HL-60 (cell line): ENCODE results near the gene CCR5AS.

Experiments used
- DNase-seq, 2 experiments: peaks; one replicate each; pipeline ENCODE4 v3.0.0-alpha.2; 2010 to 2020; ENCODE audit warnings: low read depth in 1 of 2, low spot score in 1 of 2
- H3K27ac ChIP-seq: fragments of 250-450 bp; sonication (Bioruptor Pico); replicated peaks from 2 replicates; pipeline ENCODE4 v1.5.1; 2020; ENCODE audit warnings: mild to moderate bottlenecking, moderate library complexity
- H3K27me3 ChIP-seq: fragments of 250-450 bp; sonication (Bioruptor Pico); 2 replicates; pipeline ENCODE4 v1.5.1; 2021; ENCODE audit warnings: mild to moderate bottlenecking, moderate library complexity; ENCODE audit not compliant: insufficient read depth, poor library complexity, severe bottlenecking
- H3K4me3 ChIP-seq: replicated peaks from 2 replicates; pipeline ENCODE4 v1.5.1; 2011; ENCODE audit warnings: mild to moderate bottlenecking, control low read depth, low read length; ENCODE audit not compliant: insufficient read depth
- CTCF ChIP-seq: IDR thresholded peaks from one replicate; pipeline ENCODE4 v1.5.1; 2011; ENCODE audit warnings: low read length, control low read depth, inconsistent platforms; ENCODE audit not compliant: insufficient read depth
- GABPA ChIP-seq: IDR thresholded peaks from 2 replicates; pipeline ENCODE4 v1.6.1; 2012; ENCODE audit warnings: low read depth
- POLR2AphosphoS5 ChIP-seq: IDR thresholded peaks from 2 replicates; pipeline ENCODE4 v1.6.1; 2012; ENCODE audit warnings: low read depth
- REST ChIP-seq: IDR thresholded peaks from 2 replicates; pipeline ENCODE4 v1.6.1; 2012; ENCODE audit warnings: low read depth; ENCODE audit not compliant: insufficient replicate concordance
- SPI1 ChIP-seq: IDR thresholded peaks from 2 replicates; pipeline ENCODE4 v1.6.1; 2012; ENCODE audit warnings: low read depth, mild to moderate bottlenecking, borderline replicate concordance

CCR5AS gene

GRCh38 chr3:46414739-46415138 lies 7.9 kb upstream of the CCR5AS start:
- DNase-seq, result no peak
- no peak overlapping the region for H3K4me3 ChIP-seq
- no peak overlapping the region for H3K27ac ChIP-seq
- no peaks in the 10 kb centered on the region for H3K27me3 ChIP-seq
- TF ChIP-seq REST, result no peak
- TF ChIP-seq GABPA, result no peak
- TF ChIP-seq CTCF, result no peak
- no peak for TF ChIP-seq SPI1
- no peak for TF ChIP-seq POLR2AphosphoS5

GRCh38 chr3:46413951-46414350 lies 7.1 kb upstream of the CCR5AS start:
- no peaks in the 10 kb centered on the region for H3K27me3 ChIP-seq
- TF ChIP-seq SPI1, result no peak
- no peak for TF ChIP-seq REST
- no peak for TF ChIP-seq GABPA
- no peak for TF ChIP-seq CTCF
- no peak for TF ChIP-seq POLR2AphosphoS5
- DNase-seq, result no peak
- H3K27ac ChIP-seq, result no peak overlapping the region
- no peak overlapping the region for H3K4me3 ChIP-seq

- H3K27me3 ChIP-seq, result no peaks in the 10 kb centered on the region
- no peak for TF ChIP-seq GABPA
- TF ChIP-seq REST, result no peak
- TF ChIP-seq POLR2AphosphoS5, result no peak
- TF ChIP-seq CTCF, result no peak
- TF ChIP-seq SPI1, result no peak
- DNase-seq, result no peak
- no peak overlapping the region for H3K4me3 ChIP-seq
- H3K27ac ChIP-seq, result no peak overlapping the region
Measured at GRCh38 chr3:46412786-46413298, 6.0 kb upstream of the CCR5AS start.
